Activated naive CD4-positive, alpha-beta T cell treated with anti-CD3 and anti-CD28 coated beads, Interleukin-2, amount 50 U/mL, for 24 hours (primary cell): ENCODE data around the gene TTC16.
"Not testable (repeated sequence)": the region's sequence is repeated elsewhere in the genome, so short reads cannot be mapped to it uniquely, and the experiment has no call there.

ENCODE experiments used
- H3K27ac Mint-ChIP-seq: one replicate; pipeline ENCODE4 v1.8.0; 2021; ENCODE audit warnings: mild to moderate bottlenecking, mixed read lengths
- H3K27me3 Mint-ChIP-seq: one replicate; pipeline ENCODE4 v1.8.0; 2021; ENCODE audit warnings: mixed read lengths
- H3K36me3 Mint-ChIP-seq: one replicate; pipeline ENCODE4 v1.8.0; 2021; ENCODE audit warnings: mixed read lengths
- H3K4me1 Mint-ChIP-seq: one replicate; pipeline ENCODE4 v1.8.0; 2021; ENCODE audit warnings: mixed read lengths
- H3K4me3 Mint-ChIP-seq: one replicate; pipeline ENCODE4 v1.8.0; 2021; ENCODE audit warnings: mild to moderate bottlenecking, mixed read lengths
- H3K9me3 Mint-ChIP-seq: one replicate; pipeline ENCODE4 v1.8.0; 2021; ENCODE audit warnings: mixed read lengths

The TTC16 gene

DNA sequence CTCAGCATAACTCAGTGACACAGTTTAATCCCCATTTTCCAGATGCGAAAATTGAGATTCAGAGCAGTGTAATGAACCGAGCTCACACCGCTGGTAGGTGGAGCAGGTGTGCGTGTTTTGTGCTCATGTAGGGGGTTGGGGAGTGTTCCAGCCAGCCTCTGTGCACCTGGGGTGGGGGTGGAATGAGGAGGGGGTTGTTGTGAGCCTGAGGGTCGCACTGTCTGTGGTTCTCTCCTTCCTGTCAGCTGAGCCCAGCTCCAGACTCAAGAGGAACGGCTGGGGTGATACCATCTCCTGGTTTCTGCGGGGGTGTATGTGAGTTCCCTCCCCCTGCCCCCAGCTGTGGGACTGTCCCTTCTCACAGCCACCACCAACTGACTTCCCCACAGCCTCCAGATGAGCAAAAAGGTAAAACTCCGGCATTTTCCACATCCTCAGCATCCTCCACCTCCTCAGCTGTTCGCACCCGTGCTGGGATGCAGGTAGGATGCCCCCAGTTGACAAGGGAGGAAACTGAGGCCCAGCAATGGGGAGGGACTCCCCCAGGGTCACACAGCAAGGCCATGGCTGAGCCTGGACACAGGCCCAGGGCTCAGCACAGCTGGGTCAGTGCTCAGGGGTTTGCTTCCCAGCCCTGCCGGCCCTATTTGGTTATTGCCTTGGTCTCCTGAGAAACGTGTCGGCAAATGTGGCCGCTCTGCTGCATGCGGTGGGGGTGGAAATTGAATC is 60.5 kb downstream of the TTC16 start:
- Mint-ChIP-seq H3K27ac (peak overlapping the region; percentile 96), H3K27me3 (no peaks in the 10 kb centered on the region), H3K4me3 (peak overlapping the region; percentile 99), H3K4me1 (peaks cover 55% of the 10 kb centered on the region), H3K9me3 (no peaks in the 10 kb centered on the region), H3K36me3 (no peaks in the 10 kb centered on the region)

DNA sequence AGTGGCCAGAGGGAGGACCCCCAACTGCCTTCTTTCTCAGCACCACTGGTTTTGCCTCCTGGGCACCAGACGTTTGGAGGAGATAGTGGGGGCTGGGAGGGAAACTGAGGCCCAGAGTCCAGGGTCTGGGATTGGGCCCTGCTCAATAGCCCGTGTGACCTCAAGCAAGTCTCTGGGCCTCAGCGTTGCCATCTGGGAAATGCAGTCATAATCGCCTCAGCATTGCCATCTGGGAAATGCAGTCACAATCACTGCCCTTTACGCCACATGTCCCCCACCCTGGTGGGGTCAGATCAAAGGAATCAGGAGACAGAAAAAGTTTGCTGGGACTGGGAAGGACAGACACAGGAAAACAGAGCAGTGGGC is 61.0 kb downstream of the TTC16 start:
- Mint-ChIP-seq H3K36me3 (no peaks in the 10 kb centered on the region), H3K27me3 (no peaks in the 10 kb centered on the region), H3K27ac (peak overlapping the region; percentile 96), H3K9me3 (no peaks in the 10 kb centered on the region), H3K4me1 (peaks cover 55% of the 10 kb centered on the region), H3K4me3 (peak overlapping the region; percentile 99)

DNA sequence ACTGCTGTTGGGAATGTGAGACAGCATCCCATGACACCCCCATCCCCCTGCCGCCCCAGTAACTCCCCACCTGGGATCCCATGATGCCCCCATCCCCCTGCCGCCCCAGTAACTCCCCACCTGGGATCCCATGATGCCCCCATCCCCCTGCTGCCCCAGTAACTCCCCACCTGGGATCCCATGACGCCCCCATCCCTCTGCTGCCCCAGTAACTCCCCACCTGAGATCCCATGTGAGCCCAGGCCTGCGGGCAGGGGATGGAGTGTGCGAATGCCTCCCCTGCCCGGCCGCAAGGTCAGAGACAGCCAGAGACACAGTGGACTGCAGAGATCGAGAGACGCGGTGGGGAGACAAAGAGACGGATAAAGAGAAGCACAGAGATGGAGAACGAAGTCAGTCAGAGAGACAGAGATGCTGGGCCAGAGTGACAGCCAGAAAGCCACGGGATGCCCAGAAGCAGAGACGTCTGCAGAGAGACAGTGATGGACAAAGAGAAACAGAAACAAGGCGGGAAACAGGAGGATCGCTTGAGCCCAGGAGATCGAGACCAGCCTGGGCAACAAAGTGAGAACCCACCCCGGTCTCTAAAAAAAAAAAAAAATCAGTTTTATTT is 61.6 kb downstream of the TTC16 start:
- peak overlapping the region; percentile 99 for H3K4me3 Mint-ChIP-seq
- no peaks in the 10 kb centered on the region for H3K27me3 Mint-ChIP-seq
- H3K4me1 Mint-ChIP-seq = peaks cover 56% of the 10 kb centered on the region
- H3K36me3 Mint-ChIP-seq = no peaks in the 10 kb centered on the region
- peak overlapping the region; percentile 99 for H3K27ac Mint-ChIP-seq
- H3K9me3 Mint-ChIP-seq = no peaks in the 10 kb centered on the region

DNA sequence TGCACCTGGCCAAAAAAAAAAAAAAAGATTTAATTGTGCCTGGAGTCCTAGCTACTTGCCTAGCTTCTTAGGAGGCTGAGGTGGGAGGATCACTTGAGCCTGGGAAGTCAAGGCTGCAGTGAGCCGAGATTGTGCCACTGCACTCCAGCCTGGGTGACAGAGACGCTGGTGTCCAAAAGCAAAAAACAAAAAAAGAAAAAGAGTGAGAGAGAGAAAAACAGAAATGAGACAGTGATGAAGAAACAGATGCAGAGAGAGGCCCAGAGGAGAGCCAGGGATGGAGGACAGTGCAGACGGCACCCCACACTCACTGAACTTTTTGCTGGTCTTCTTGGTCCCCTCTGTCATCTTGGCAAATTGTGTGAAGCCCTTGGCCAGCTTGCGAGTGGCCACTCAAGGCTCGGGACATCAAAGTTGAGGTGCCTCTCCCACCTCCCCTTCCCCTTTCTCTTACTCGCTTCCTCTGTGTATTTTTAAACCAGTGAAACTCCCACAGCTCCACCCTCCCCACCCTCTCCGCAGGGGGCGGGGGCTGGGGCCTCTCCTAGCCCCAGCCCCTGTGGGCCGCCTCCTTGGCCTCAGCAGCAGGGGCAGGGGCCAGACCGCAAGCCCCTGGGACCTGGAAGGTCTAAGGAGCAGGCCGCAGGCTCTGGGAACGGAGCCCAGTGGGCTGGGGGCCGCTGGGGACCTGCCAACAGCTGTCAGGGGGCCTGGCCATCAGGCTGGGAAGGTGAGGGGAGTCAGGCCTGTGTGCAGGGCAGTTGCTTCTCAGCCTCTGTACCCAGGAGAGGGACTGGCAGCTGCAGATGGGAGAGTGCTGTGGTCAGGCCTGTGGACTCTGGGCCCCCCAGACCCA is 62.6 kb downstream of the TTC16 start, which contains the start of gene SH2D3C:
TSS of gene SH2D3C (minus strand) at position 387 of the 856 bp plus-strand sequence. CDS start at position 348, 39 bp downstream.
- H3K36me3 Mint-ChIP-seq = no peaks in the 10 kb centered on the region
- H3K9me3 Mint-ChIP-seq = no peaks in the 10 kb centered on the region
- H3K4me1 Mint-ChIP-seq = peaks cover 62% of the 10 kb centered on the region
- H3K27me3 Mint-ChIP-seq = no peaks in the 10 kb centered on the region
- peak within 1 kb of the TSS; percentile 99 for H3K27ac Mint-ChIP-seq
- peak within 1 kb of the TSS; percentile 99 for H3K4me3 Mint-ChIP-seq

DNA sequence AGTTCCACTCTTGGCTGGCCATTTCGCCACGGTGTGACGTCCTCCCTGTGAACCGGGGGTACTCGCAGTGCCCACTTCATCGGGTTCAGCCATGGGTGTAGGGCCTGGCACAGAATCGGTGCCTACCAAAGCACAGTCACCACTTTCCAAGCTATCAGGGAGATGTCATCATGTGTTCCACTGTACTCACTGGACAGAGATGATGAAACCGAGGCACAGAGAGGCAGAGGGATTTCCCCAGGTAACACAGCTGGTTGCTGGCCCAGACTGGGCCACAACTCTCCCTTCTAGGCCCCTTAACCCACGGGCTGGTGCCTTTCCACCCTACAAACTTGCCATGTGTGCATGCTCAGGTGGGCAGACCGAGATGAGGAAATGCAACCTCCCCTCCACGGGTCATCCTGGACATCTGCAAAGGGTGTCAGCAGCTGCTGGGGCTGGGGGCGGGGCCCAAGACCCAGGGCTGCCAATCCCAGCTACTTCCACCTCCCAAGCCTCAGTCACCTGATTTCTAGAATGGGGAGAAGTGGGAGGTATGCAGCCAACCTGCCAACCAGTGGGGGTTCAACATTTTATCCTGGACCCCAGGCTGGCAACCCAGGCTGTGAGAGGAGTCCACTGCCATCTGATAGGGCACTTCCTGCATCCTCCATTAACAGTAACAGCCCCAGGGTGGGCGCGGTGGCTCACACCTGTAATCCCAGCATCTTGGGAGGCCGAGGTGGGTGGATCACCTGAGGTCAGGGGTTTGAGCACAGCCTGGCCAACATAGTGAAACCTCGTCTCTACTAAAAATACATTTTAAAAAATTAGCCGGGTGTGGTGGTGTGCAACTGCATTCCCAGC is 63.5 kb downstream of the TTC16 start:
- H3K27me3 Mint-ChIP-seq = no peaks in the 10 kb centered on the region
- peak overlapping the region; percentile 99 for H3K27ac Mint-ChIP-seq
- H3K9me3 Mint-ChIP-seq = no peaks in the 10 kb centered on the region
- H3K36me3 Mint-ChIP-seq = no peaks in the 10 kb centered on the region
- H3K4me1 Mint-ChIP-seq = peaks cover 65% of the 10 kb centered on the region
- peak overlapping the region; percentile 99 for H3K4me3 Mint-ChIP-seq

DNA sequence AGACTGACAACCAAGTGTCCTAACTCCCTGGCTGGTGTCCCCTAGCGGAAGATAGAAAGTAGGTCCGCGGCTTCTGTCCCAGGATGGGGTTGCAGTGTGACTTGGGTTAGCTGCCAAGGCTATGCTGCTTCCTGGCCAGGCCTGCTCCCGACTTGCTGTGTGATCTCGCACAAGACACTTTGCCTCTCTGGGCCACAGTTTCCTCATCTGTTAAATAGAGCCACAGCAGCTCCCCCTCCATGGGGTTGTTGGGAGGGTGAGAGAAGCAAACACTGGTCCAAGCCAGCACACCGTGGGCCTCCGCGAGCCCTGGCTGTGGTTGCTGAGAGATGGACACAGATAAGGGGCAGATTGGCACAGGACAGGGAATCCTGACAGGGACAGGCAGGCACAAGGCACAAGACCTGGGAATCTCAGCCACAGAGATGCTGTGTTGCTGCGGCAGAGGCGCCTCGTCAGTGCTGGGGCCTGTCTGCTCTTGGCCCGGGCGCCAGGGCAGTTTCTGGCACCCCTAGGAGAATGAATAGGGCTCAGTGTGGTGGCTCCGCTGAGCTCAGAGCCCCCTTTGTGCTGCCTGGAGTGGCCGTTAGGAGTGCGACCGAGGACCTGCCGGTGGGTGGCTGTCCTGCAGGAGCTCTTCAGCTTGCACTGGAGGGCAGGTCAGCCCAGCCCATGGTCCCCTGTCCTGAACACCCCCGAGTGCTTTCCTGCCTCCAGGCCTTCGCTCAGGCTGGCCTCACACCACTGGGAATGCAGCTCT is 64.4 kb downstream of the TTC16 start:
- Mint-ChIP-seq H3K27me3 (no peaks in the 10 kb centered on the region), H3K4me1 (peaks cover 69% of the 10 kb centered on the region), H3K27ac (peak overlapping the region; percentile 90), H3K9me3 (no peaks in the 10 kb centered on the region), H3K4me3 (peak overlapping the region; percentile 23), H3K36me3 (no peaks in the 10 kb centered on the region)

DNA sequence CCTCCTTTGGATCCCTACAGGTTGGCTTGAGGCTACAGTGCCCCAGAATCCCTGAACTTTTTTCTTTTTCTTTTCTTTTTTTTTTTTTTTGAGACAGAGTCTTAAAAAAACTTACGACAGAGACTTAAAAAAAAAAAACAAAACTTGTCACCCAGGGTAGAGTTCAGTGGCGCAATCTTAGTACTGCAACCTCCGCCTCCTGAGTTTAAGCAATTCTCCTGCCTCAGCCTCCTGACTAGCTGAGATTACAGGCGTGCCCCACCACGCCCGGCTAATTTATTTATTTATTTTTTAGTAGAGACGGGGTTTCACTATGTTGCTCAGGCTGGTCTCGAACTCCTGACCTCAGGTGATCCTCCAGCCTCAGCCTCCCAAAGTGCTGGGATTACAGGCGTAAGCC is 65.0 kb downstream of the TTC16 start:
- H3K27ac Mint-ChIP-seq = peak overlapping the region; percentile 17

More for the DNA sequence above, 65.0 kb downstream of the TTC16 start:
- H3K36me3 Mint-ChIP-seq, H3K9me3 Mint-ChIP-seq, H3K27me3 Mint-ChIP-seq, H3K4me3 Mint-ChIP-seq: not testable (repeated sequence)
- H3K4me1 Mint-ChIP-seq = peaks cover 69% of the 10 kb centered on the region
